Activated CD8-positive, alpha-beta memory T cell treated with anti-CD3 and anti-CD28 coated beads, Interleukin-2, amount 50 U/mL, for 24 hours (primary cell): Measurements from ENCODE around the gene JAK3.

ENCODE experiments used
- DNase-seq: peaks from one replicate; pipeline ENCODE4 v3.0.0-alpha.2; 2020; ENCODE audit errors: extremely low read depth

JAK3 gene

GRCh38 chr19:17840019-17840418, 7.8 kb downstream of the JAK3 start:
- DNase-seq, result no peak

DNA sequence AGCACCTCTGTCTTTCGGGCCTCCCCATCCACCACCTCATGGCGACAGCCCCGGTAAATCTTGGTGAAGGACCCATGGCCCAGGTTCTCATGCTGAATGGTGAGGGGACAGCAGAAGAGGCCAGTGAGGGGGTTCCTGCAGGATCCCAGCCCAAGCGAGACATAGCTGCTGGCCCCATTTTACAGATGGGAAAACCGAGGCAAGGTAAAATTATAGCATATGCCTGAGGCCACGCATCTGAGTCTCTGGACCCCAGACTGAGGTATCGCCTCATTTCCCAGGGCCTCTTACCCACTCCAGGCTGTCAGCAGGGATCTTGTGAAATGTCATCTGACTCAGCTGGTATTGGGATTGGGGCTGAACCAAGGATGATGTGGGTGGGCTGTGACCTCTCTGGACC, 9.8 kb downstream of the JAK3 start:
- no peak for DNase-seq

- DNase-seq, result no peak
These were observed 11.3 kb downstream of the JAK3 start for GRCh38 chr19:17836530-17836929.

DNA sequence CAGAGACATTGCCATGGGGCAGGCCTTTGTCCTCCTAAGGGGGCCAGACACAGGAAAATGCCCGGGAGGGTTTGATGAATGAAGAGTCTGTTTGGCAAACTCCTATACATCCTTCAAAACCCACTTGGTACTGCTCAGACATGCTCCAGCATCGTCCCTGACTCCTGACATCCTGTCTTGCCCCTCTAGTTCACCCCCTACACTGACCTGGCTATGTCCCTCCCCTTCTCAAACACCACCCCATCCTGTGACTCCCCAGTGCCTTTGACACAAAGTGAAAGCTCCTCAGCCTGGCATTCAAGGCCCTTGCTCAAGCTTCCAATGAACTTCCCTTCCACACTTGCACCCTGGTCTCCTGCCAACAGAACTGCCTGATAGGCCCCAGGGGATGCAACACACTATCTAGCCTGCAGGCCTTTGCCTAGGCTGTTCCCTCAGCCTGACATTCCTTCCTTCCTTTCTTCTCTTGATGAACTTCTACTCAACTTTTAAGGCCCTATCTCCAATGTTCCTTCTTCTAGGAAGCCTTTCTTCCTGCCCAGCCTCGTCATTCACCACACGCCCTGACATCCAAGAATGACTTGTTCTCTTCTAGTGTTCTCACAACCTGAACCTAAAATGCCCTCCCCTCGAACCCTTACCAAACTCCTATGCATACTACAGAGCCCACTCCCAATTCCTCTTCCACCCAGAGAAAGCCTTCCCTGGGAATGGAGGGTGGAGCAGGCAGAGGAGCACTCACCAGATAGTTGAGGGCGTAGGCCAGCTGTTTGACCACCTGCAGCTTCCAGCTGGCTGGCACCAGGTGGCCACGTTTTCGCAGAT, 12.4 kb downstream of the JAK3 start:
- DNase-seq, result no peak

GRCh38 chr19:17834350-17835181, 13.2 kb downstream of the JAK3 start:
- DNase-seq, result no peak

- DNase-seq, result no peak
These were observed 15.2 kb downstream of the JAK3 start for GRCh38 chr19:17832443-17833208.

DNA sequence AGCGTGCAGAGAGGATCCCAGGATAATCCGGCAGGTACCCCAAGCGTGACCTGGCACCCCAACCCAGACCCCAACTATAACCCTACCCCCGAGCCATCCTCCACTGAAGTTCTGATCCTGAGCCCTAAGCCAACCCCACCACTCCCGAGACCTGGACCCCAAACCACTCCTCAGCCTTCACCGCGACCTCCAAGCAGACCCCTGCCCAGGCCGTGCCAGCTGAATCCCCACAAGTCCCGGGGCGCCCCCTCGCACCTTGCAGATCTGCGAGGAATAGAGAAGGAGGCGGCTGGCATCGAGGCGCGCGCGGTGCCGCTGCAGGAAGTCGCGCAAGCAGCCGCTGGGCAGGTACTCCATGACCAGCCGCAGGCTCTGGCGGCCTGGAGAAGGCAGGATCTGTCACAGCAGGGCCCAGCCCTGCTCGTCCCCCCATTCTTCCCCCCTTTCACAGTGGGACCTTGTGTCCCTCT, 16.3 kb downstream of the JAK3 start:
- no peak for DNase-seq

DNA sequence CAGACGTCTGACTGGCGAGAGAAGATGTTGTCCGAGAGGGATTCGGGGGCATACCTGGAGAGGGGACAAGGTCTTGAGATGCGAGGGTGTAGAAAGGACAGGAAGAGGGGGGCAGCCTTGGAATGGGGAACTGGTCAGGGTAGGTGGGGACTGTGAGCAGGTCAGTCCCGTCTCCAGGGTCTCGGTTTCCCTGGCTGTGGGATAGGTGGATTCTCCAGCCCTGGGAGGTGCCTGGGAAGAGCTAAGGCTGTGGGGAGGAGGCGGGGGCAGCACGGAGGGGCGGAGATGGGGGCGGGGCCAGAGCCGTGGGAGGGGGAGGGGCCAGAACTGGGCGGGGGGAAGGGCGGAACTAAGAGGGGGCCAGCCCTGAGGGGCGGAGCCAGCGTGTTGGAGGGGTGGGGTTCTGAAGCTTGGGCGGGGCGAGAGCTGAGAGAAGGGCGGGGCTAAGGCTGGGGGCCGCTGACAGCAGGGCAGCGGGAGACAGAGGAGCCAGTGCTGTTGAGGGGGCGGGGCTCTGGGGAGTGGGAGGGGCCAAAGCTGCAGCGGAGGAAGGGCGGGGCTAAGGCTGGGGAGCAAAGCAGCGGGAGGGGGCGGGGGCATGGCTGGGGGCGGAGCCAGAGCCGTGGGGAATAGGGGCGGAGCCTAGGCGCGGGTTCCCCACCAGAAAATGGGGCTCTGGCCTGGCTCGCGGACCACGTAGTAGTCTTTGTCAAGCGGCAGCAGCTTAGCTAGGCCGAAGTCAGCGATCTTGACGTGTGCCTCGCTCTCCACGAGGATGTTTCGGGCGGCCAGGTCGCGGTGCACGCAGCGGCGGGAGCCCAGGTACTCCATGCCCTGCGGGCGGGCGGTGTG, 17.0 kb downstream of the JAK3 start:
- no peak for DNase-seq

DNA sequence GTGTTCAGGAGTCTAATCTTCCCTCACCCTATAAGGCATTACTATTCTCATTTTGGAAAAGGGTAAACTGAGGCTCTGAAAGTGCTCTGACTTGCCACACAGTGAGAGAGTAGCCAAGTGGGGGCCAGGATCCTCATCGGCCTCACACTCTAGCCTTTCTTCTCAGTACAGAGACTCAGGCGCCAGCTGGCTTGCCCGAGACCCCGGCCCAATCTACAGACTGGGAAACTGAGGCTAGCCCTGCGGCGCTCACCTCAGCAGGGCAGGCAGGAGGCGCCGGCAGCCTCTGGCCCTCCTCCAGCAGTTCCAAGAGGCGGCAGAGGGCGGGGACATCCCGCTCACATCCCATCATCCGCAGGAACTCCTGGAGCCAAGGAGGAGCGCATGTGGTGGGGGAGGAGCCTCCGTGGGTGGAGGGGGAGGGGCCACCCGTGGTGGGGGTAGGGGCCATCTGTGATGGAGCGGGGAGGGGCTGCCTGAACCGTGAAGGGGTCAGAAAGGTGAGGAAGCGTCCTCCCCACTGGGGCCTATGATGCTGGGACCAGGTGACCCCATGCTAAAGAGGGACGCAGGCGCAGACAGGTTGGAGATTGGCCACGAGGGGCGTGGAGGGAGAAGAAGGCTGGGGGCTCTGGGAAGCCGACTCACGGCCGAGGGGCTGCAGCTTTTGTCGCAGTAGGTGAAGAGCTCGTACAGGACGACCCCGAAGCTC, 17.8 kb downstream of the JAK3 start:
- DNase-seq, result no peak

GRCh38 chr19:17826508-17827056, 21.2 kb downstream of the JAK3 start:
- DNase-seq, result no peak

DNA sequence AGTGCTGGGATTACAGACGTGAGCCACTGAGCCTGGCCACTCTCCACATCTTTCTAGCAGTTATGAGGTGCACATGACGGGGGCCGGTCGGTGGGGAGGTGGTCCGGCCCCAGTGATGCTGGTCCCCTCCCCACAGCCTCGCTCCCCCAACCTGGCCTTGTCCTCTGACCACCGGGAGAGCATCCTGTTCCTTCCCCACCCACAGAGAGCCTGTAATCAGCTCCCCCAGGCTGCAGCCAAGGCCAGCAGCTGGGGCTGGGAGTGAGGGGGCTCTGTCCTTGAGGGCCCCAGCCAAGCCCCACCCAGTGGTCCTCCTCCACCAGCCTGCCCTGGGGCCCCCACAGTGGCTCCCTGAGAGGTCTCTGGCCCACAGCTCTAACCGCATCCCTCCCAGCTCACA, 23.4 kb downstream of the JAK3 start:
- no peak for DNase-seq

DNA sequence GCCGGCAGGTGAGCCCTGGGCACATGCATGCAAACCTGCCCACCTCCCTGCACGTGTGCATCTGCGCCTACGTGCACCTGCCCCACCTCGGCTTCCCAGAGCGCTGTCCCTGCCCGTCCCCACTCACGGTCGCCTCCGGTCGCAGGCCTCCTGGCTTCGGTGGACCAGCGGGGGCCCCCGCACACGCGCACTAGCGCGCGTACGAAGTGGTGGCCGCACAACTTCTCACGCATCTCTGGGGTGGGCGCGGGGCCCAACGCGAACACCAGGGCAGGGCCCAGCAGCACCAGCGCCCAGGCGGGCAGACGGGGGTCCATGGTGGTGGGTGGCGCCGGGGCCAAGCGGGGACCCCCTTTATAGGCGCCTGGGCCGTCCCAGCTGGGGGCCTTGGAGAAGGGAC, 26.6 kb downstream of the JAK3 start, which contains the start of gene INSL3:
Gene INSL3, minus strand, starts transcription at position 330 of the 400 bp plus-strand sequence. Its CDS starts 13 bp downstream, at position 317.
- no peak for DNase-seq

DNA sequence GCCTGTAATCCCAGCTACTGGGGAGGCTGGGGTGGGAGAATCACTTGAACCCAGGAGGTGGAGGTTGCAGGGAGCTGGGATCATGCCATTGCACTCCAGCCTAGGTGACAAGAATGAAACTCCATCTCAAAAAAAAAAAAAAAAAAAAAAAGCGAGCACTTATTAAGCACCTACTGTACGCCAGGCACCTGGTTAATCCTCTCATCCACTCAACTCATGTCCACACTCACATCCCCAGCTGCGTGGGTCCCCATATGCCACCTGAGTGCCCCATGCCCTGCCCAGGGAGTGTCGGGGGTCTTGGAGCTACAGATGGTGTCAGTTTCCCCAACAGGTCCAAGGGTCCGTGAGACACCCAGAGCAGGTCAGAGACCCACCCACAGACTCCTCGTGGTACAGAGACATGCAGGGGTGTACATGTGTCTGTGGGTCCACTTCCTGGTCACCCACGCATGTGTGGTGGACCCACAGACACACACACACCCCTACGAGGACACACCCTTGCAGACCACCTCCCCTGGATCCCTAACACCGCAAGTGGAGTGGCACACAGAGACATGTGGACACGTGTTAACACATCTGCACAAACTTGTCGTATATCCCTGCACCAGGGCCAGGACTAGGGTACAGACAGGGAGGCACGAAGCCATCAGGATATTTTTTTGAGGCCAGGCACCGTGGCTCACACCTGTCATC, 30.0 kb downstream of the JAK3 start:
- no peak for DNase-seq

GRCh38 chr19:17812099-17812498, 35.7 kb downstream of the JAK3 start:
- DNase-seq, result no peak

DNA sequence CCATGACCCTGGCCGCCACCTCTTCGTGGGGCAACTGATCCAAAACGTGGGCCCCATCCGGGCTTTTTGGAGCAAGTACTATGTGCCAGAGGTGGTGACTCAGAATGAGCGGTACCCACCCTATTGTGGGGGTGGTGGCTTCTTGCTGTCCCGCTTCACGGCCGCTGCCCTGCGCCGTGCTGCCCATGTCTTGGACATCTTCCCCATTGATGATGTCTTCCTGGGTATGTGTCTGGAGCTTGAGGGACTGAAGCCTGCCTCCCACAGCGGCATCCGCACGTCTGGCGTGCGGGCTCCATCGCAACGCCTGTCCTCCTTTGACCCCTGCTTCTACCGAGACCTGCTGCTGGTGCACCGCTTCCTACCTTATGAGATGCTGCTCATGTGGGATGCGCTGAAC, 36.1 kb downstream of the JAK3 start:
- DNase-seq, result no peak

DNA sequence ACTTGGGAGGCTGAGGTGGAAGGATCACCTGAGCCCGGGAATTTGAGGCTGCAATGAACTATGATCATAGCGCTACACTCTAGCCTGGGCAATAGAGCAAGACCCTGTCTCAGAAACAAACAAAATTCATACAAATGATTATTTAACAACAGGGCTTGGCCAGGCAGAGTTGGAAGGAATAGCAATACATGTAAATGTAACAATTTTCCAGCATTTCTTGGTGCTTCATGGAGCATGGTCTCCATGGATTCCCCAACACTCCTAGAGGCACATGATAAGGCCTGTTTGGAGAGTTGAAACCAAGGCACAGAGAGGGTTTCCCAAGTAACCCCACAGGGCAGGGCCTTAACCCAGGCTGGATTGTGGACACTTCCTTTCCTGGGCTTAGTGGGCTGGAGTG, 36.7 kb downstream of the JAK3 start:
- no peak for DNase-seq

- no peak for DNase-seq
These were observed 40.0 kb downstream of the JAK3 start for GRCh38 chr19:17807731-17808316.

DNA sequence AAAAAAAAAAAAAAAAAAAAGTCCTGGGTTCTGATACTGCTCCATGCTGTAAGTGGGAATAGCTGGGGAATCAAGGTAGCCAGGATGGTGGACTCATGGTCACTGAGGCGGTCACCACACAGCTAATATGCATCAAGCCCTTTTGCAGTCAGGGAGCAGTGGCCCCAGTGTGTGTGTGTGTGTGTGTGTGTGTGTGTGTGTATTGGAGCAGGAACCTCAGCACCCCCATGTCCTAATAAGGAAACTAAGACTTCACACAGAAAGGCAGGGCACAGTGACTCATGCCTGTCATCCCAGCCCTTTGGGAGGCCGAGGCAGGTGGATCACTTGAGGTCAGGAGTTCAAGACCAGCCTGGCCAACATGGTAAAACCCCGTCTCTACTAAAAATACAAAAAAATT, 40.8 kb downstream of the JAK3 start:
- DNase-seq, result no peak

DNA sequence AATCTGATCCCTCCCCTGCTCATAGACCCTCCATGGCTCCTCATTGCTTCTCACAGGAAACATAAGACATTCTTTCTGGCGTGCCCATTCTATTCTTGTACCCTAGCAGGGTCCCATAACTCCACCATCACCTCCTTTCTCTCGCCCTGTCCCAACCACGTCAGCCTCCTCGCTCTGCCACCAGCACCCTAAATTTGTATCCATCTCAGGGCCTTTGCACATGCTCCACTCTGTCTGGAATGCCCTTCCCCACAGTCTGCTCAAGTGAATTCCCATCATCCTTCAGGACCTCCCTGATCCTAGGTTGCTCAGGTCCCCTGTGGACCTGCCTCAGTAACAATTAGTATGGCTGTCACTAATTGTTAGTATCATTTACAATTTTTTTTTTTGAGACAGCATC, 42.4 kb downstream of the JAK3 start:
- DNase-seq, result no peak
